GM23248 (cell line): ENCODE results near the gene PLPPR3. TPM values are rescaled to one million over a fixed set of nuclear protein-coding genes. Genes with fewer than 3 reads are reported as not detected.

Source experiments
- DNase-seq: peaks from one replicate; pipeline ENCODE4 v3.0.0-alpha.2; 2015
- H2AFZ ChIP-seq: fragments of 200-600 bp; sonication (generic); 2 replicates; pipeline ENCODE4 v1.6.1; 2016; ENCODE audit warnings: antibody characterized with exemption
- H3F3A ChIP-seq: fragments of 200-600 bp; sonication (generic); 2 replicates; pipeline ENCODE4 v1.6.1; 2016; ENCODE audit warnings: mild to moderate bottlenecking, antibody characterized with exemption, mixed run types; ENCODE audit not compliant: insufficient read depth
- H3K27ac ChIP-seq: fragments of 200-600 bp; sonication (generic); 2 replicates; pipeline ENCODE4 v1.5.1; 2016; ENCODE audit warnings: mild to moderate bottlenecking
- H3K27me3 ChIP-seq: fragments of 200-600 bp; sonication (generic); replicated peaks from 2 replicates; pipeline ENCODE4 v1.6.1; 2016; ENCODE audit warnings: mild to moderate bottlenecking; ENCODE audit not compliant: insufficient read depth
- H3K36me3 ChIP-seq: fragments of 200-600 bp; sonication (generic); 2 replicates; pipeline ENCODE4 v1.6.1; 2016; ENCODE audit warnings: low read depth, mild to moderate bottlenecking
- H3K4me1 ChIP-seq: fragments of 200-600 bp; sonication (generic); 2 replicates; pipeline ENCODE4 v1.6.1; 2016; ENCODE audit warnings: mild to moderate bottlenecking; ENCODE audit not compliant: insufficient read depth
- H3K4me2 ChIP-seq: fragments of 200-600 bp; sonication (generic); one replicate; pipeline ENCODE4 v1.6.1; 2016; ENCODE audit warnings: mild to moderate bottlenecking; ENCODE audit not compliant: unreplicated experiment
- H3K4me3 ChIP-seq: fragments of 200-600 bp; sonication (generic); 2 replicates; pipeline ENCODE4 v1.5.1; 2016; ENCODE audit warnings: mild to moderate bottlenecking
- H3K79me2 ChIP-seq: fragments of 200-600 bp; sonication (generic); 2 replicates; pipeline ENCODE4 v1.6.1; 2016; ENCODE audit warnings: mild to moderate bottlenecking; ENCODE audit not compliant: insufficient read depth
- H3K9ac ChIP-seq: fragments of 200-600 bp; sonication (generic); 2 replicates; pipeline ENCODE4 v1.6.1; 2016; ENCODE audit warnings: mild to moderate bottlenecking
- H3K9me2 ChIP-seq: fragments of 200-600 bp; sonication (generic); 2 replicates; pipeline ENCODE4 v1.6.1; 2016; ENCODE audit warnings: mixed run types, mild to moderate bottlenecking, moderate library complexity; ENCODE audit not compliant: insufficient read depth
- H3K9me3 ChIP-seq: fragments of 200-600 bp; sonication (generic); one replicate; pipeline ENCODE4 v1.6.1; 2017; ENCODE audit warnings: low read depth
- H4K20me1 ChIP-seq: fragments of 200-600 bp; sonication (generic); 2 replicates; pipeline ENCODE4 v1.6.0; 2016; ENCODE audit not compliant: insufficient read depth
- EZH2 ChIP-seq: fragments of 200-600 bp; sonication (generic); IDR thresholded peaks from 2 replicates; pipeline ENCODE4 v1.6.1; 2018; ENCODE audit warnings: antibody characterized with exemption, mild to moderate bottlenecking; ENCODE audit not compliant: insufficient read depth, poor library complexity, severe bottlenecking
- EZH2phosphoT487 ChIP-seq: fragments of 200-600 bp; sonication (generic); IDR thresholded peaks from 2 replicates; pipeline ENCODE4 v1.6.1; 2018; ENCODE audit warnings: antibody characterized with exemption, moderate library complexity, mild to moderate bottlenecking, low read depth; ENCODE audit not compliant: insufficient read depth
- WGBS, 2 experiments: methylation state at CpG; one replicate each; pipeline ENCODE4 v1.1.6; 2015 to 2017; ENCODE audit warnings: low lambda C conversion rate in 2 of 2, low coverage in 1 of 2; ENCODE audit errors: missing lambda C conversion rate in 2 of 2; 5-methylcytosine and 5-hydroxymethylcytosine counted together
- in situ Hi-C: fragments of 300-500 bp; cut with MboI; formaldehyde crosslinking; loops from 2 replicates; pipeline ENCODE4 v1.15.0; 2020
- polyA plus RNA-seq: library from polyadenylated mRNA; unstranded; fragments of >200 nt; fragmentation: Nextera tagmentation; extraction: Ambion mirVana; gene quantifications from 2 replicates; pipeline ENCODE4 v1.2.1, GENCODE V29; 2016
- total RNA-seq: library from RNA; depleted of rRNA; stranded (reverse); fragments of >200 nt; shearing (Covaris generic); gene quantifications from 2 replicates; pipeline ENCODE4 v1.2.3, GENCODE V29; 2014

Gene PLPPR3
- total and polyA plus RNA-seq, 2 experiments from 2014 or later: 0.32 TPM; not detected in 1

DNA sequence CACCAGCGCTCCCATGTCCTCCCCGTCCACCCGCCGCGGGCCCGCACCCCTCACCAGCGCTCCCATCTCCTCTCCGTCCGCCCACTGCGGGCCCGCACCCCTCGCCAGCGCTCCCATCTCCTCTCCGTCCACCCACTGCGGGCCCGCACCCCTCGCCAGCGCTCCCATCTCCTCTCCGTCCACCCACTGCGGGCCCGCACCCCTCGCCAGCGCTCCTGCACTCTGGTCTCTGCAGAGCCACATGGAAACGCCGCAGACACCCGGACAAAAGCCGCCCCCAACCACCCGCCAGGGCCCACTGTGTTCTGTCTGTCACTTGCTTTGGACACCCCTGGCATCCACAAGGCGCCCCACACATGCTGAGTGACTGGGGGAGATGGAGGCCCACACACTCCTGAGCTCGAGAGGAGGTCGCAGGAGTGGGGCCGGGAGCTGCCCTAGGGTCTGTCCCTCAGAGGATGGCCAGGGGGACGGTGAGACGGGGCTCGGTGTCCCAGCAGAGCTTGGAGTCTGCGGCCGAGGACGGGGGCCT lies 45.1 kb upstream of the PLPPR3 start:
- in situ Hi-C loops: no loop called here
- H3F3A ChIP-seq: peaks cover 6% of the 10 kb centered on the region; the same call in 1 of the 2 replicates
- H3K36me3 ChIP-seq: no peaks in the 10 kb centered on the region
- no peaks in the 10 kb centered on the region for H3K9me3 ChIP-seq
- no peaks in the 10 kb centered on the region for H3K79me2 ChIP-seq
- H2AFZ ChIP-seq: no peak overlapping the region
- H3K27me3 ChIP-seq: no peaks in the 10 kb centered on the region
- H4K20me1 ChIP-seq: no peaks in the 10 kb centered on the region
- DNase-seq: no peak
- no peak overlapping the region for H3K4me3 ChIP-seq
- TF ChIP-seq EZH2 (no peak), EZH2phosphoT487 (no peak)
- WGBS, 2 experiments: 90 to 92% methylated on average over 16 to 38 of the region's 38 CpGs
- H3K4me1 ChIP-seq: peaks cover 14% of the 10 kb centered on the region
- H3K27ac ChIP-seq: no peak overlapping the region
- no peak overlapping the region for H3K4me2 ChIP-seq
- H3K9me2 ChIP-seq: no peaks in the 10 kb centered on the region
- H3K9ac ChIP-seq: no peak overlapping the region

DNA sequence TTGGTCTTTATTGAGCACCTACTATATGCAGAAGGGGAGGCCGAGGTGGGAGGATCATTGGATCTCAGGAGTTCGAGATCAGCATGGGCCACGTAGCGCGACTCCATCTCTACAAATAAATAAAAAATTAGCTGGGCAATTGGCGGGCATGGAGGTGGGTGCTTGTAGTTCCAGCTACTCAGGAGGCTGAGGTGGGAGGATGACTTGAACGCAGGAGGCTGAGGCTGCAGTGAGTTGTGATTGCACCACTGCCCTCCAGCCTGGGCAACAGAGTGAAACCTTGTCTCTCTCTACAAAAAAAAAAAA lies 41.5 kb upstream of the PLPPR3 start:
- WGBS, 2 experiments: 94% methylated on average over 7 of the region's 7 CpGs
- Histone ChIP-seq H3K27ac (no peak overlapping the region), H3K4me3 (no peak overlapping the region), H4K20me1 (no peaks in the 10 kb centered on the region), H3K79me2 (no peaks in the 10 kb centered on the region), H3K9ac (no peak overlapping the region), H3K4me2 (no peak overlapping the region), H3K4me1 (peaks cover 6% of the 10 kb centered on the region), H3K27me3 (no peaks in the 10 kb centered on the region), H3F3A (no peaks in the 10 kb centered on the region), H2AFZ (no peak overlapping the region), H3K9me3 (no peaks in the 10 kb centered on the region), H3K36me3 (no peaks in the 10 kb centered on the region), H3K9me2 (no peaks in the 10 kb centered on the region)
- no peak for TF ChIP-seq EZH2
- no peak for TF ChIP-seq EZH2phosphoT487
- in situ Hi-C loops: no loop called here
- no peak for DNase-seq

DNA sequence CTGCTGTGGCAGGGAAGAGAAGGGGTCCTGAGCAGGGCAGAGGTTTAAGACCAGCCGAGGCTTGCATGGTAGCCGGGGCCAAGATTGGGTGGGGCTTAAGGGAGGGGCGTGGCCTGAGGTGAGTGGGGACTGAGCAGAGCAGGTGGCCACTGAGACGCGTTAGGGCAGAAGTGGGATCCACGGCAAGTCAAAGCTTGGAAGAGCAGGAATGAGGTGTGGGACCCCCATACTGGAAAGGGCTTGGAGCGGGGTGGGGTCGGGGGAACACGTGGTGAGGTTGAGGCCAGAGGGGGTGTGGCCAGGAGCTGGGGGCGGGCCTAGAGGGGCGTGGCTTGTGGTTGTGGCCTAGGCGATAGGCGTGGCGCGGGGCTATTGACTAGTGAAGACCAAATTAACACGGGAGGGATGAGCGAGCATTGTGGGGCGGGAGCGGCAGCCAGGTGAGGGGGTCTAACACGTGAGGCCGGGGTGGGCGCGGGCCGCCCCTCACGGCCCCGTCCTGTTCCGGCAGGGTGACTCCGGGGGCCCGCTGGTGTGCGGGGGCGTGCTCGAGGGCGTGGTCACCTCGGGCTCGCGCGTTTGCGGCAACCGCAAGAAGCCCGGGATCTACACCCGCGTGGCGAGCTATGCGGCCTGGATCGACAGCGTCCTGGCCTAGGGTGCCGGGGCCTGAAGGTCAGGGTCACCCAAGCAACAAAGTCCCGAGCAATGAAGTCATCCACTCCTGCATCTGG lies 41.0 kb upstream of the PLPPR3 start:
- Histone ChIP-seq H3K79me2 (no peaks in the 10 kb centered on the region), H3K27me3 (no peaks in the 10 kb centered on the region), H3K4me3 (no peak overlapping the region), H4K20me1 (no peaks in the 10 kb centered on the region), H3K4me1 (peaks cover 6% of the 10 kb centered on the region), H3F3A (no peaks in the 10 kb centered on the region), H2AFZ (no peak overlapping the region), H3K9me3 (no peaks in the 10 kb centered on the region), H3K27ac (no peak overlapping the region), H3K9me2 (no peaks in the 10 kb centered on the region), H3K9ac (no peak overlapping the region), H3K36me3 (no peaks in the 10 kb centered on the region), H3K4me2 (no peak overlapping the region)
- WGBS, 2 experiments: 66 to 79% methylated on average over 21 to 47 of the region's 48 CpGs
- TF ChIP-seq EZH2 (no peak), EZH2phosphoT487 (no peak)
- DNase-seq: peak; percentile 58
- in situ Hi-C loops: no loop called here

DNA sequence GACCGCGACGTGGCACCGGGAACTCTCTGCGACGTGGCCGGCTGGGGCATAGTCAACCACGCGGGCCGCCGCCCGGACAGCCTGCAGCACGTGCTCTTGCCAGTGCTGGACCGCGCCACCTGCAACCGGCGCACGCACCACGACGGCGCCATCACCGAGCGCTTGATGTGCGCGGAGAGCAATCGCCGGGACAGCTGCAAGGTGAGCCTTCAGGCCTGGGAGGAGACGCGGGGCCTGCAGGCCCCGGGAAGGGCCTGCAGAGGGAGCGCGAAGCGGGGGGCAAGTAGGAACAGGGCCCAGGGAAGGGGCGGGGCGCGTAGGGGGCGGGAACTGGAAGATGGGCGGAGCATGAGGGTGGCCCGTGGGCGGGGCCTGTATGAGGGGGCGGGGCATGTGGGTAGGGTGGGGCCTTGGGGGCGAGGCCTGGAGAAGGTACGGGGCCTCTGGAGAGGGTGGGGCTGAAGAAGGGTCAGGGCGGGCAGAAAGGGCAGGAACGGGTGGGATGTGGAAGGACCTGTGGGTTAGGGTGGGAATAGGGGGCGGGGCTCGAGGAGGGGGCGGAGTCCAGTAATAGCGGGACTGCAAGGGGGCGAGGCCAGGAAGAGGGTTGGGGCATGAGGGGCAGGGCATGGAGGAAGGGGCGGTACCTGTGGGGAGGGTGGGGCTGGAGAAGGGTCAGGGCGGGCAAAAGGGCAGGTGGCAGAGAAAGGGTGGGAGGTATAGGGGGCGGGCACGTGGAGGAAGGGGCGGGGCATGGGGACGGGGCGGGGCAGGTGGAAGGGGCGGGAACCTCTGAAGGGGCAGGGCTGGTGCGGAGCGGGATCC lies 40.2 kb upstream of the PLPPR3 start:
- 47 to 63% methylated on average over 18 to 60 of the region's 60 CpGs for whole genome bisulfite sequencing, 2 experiments
- no peak overlapping the region for H3K4me2 ChIP-seq
- no peaks in the 10 kb centered on the region for H3K9me2 ChIP-seq
- H3K4me3 ChIP-seq: no peak overlapping the region
- in situ Hi-C loops: no loop called here
- H3K4me1 ChIP-seq: peaks cover 6% of the 10 kb centered on the region
- H3K27me3 ChIP-seq: no peaks in the 10 kb centered on the region
- no peaks in the 10 kb centered on the region for H3F3A ChIP-seq
- peak; percentile 50 for DNase-seq
- no peaks in the 10 kb centered on the region for H3K36me3 ChIP-seq
- no peak overlapping the region for H3K27ac ChIP-seq
- no peaks in the 10 kb centered on the region for H3K9me3 ChIP-seq
- no peak overlapping the region for H3K9ac ChIP-seq
- H4K20me1 ChIP-seq: no peaks in the 10 kb centered on the region
- H3K79me2 ChIP-seq: no peaks in the 10 kb centered on the region
- no peak overlapping the region for H2AFZ ChIP-seq
- TF ChIP-seq EZH2 (no peak), EZH2phosphoT487 (no peak)
